ENCODE results near the gene SNX8. TPM values are rescaled to one million over a fixed set of nuclear protein-coding genes. Genes with fewer than 3 reads are reported as not detected.

Gene SNX8
- total RNA-seq, 2 experiments from 2014 or later, result 47.6 to 49.6 TPM

Other genes starting within 250 kb of the SNX8 start
- 10 to 100 TPM; 39.4 to 40.8 TPM for gene MAD1L1, start 81.5 kb downstream of the SNX8 start, total RNA-seq
- 10 to 100 TPM; 49.1 to 53.5 TPM for gene MRM2, start 72.2 kb downstream of the SNX8 start, total RNA-seq
- gene NUDT1, start 72.2 kb downstream of the SNX8 start, total RNA-seq, result 10 to 100 TPM; 85.5 to 86.8 TPM
- gene EIF3B, start 40.4 kb upstream of the SNX8 start, total RNA-seq, result 100 to 1,000 TPM; 297 to 298 TPM
- gene CHST12, start 89.2 kb upstream of the SNX8 start, total RNA-seq, result 1 to 10 TPM; 5.7 to 6.3 TPM
- gene GRIFIN, start 162.0 kb upstream of the SNX8 start, total RNA-seq, result not detected
- gene LFNG, start 205.3 kb upstream of the SNX8 start, total RNA-seq, result 10 to 100 TPM; 22.4 to 24.2 TPM
- 10 to 100 TPM; 37.3 to 39.1 TPM for gene BRAT1, start 241.1 kb upstream of the SNX8 start, total RNA-seq
- gene IQCE, start 244.5 kb upstream of the SNX8 start, total RNA-seq, result 10 to 100 TPM; 10.3 to 11.2 TPM

All from activated CD8-positive, alpha-beta memory T cell treated with anti-CD3 and anti-CD28 coated beads for 36 hours (primary cell).